IMR-90 (cell line): ENCODE results near the gene HBM. TPM values are rescaled to one million over a fixed set of nuclear protein-coding genes. Genes with fewer than 3 reads are reported as not detected.

Source experiments
- ATAC-seq: fragments of 200-7000 bp; cut with Tn5 transposase; 2 replicates; pipeline ENCODE4 v1.9.1; 2020; ENCODE audit warnings: low read depth, mild to moderate bottlenecking, moderate library complexity
- BruUV-seq: library from RNA; stranded (reverse); fragments of 400-500 nt; replicated peaks from 2 replicates; lab custom pipeline; 2021; lab: Mats Ljungman, UMichigan
- CTCF ChIA-PET: fragments of 300-600 bp; formaldehyde crosslinking; extraction: SDS; loops from one replicate; lab custom pipeline; 2021; ENCODE audit warnings: antibody characterized with exemption; lab: Yijun Ruan, JAX
- POLR2A ChIA-PET: fragments of 300-600 bp; sonication (Branson Sonifier 250); formaldehyde crosslinking; loops from one replicate; lab custom pipeline; 2022; ENCODE audit warnings: antibody characterized with exemption; ENCODE audit not compliant: unreplicated experiment; lab: Charles Lee
- DNase-seq: peaks from one replicate; pipeline ENCODE4 v3.0.0; 2013
- H2AFZ ChIP-seq: replicated peaks from 2 replicates; pipeline ENCODE3; 2013; ENCODE audit warnings: low read length, mild to moderate bottlenecking; ENCODE audit not compliant: poor library complexity
- H2AK5ac ChIP-seq: 2 replicates; pipeline ENCODE4 v1.6.1; 2013; ENCODE audit warnings: low read depth, low read length, inconsistent platforms
- H2AK9ac ChIP-seq: replicated peaks from 2 replicates; pipeline ENCODE3; 2013; ENCODE audit warnings: mild to moderate bottlenecking, low read depth, low read length, moderate library complexity; ENCODE audit not compliant: poor library complexity
- H2BK120ac ChIP-seq: 2 replicates; pipeline ENCODE4 v1.6.1; 2013; ENCODE audit warnings: low read depth, low read length, inconsistent platforms
- H2BK15ac ChIP-seq: 3 replicates; pipeline ENCODE4 v1.6.1; 2013; ENCODE audit warnings: low read depth, low read length, inconsistent platforms
- H2BK20ac ChIP-seq: 2 replicates; pipeline ENCODE4 v1.6.1; 2013; ENCODE audit warnings: low read depth, mild to moderate bottlenecking, inconsistent platforms, low read length, moderate library complexity
- H2BK5ac ChIP-seq: 2 replicates; pipeline ENCODE4 v1.6.1; 2013; ENCODE audit warnings: mild to moderate bottlenecking, low read depth, low read length, inconsistent platforms; ENCODE audit not compliant: poor library complexity, severe bottlenecking
- H3K14ac ChIP-seq: replicated peaks from 2 replicates; pipeline ENCODE4 v1.6.1; 2013; ENCODE audit warnings: low read depth, low read length, inconsistent platforms
- H3K18ac ChIP-seq: 2 replicates; pipeline ENCODE4 v1.6.1; 2013; ENCODE audit warnings: low read depth, low read length, control low read depth
- H3K23ac ChIP-seq: 2 replicates; pipeline ENCODE4 v1.6.1; 2013; ENCODE audit warnings: low read depth, low read length, inconsistent platforms
- H3K27ac ChIP-seq: 2 replicates; pipeline ENCODE4 v1.5.1; 2013; ENCODE audit warnings: mild to moderate bottlenecking, control low read depth, low read length; ENCODE audit not compliant: insufficient read depth
- H3K27me3 ChIP-seq: 2 replicates; pipeline ENCODE4 v1.6.1; 2013; ENCODE audit warnings: low read length; ENCODE audit not compliant: control insufficient read depth, insufficient read depth
- H3K36me3 ChIP-seq: 2 replicates; pipeline ENCODE4 v1.6.1; 2013; ENCODE audit warnings: low read length, mixed read lengths; ENCODE audit not compliant: control insufficient read depth, insufficient read depth
- H3K4ac ChIP-seq: 2 replicates; pipeline ENCODE4 v1.6.1; 2013; ENCODE audit warnings: low read depth, low read length, inconsistent platforms
- H3K4me1 ChIP-seq: 2 replicates; pipeline ENCODE4 v1.6.1; 2013; ENCODE audit warnings: low read length, mixed read lengths; ENCODE audit not compliant: control insufficient read depth, insufficient read depth
- H3K4me2 ChIP-seq: 2 replicates; pipeline ENCODE4 v1.6.1; 2013; ENCODE audit warnings: low read depth, mild to moderate bottlenecking, control low read depth, low read length, moderate library complexity
- H3K4me3 ChIP-seq: 2 replicates; pipeline ENCODE4 v1.5.1; 2013; ENCODE audit warnings: low read depth, mild to moderate bottlenecking, control low read depth, low read length, moderate library complexity; ENCODE audit not compliant: insufficient read depth
- H3K56ac ChIP-seq: 2 replicates; pipeline ENCODE4 v1.6.1; 2013; ENCODE audit warnings: low read length, inconsistent platforms; ENCODE audit not compliant: insufficient read depth; ENCODE audit errors: extremely low read depth
- H3K79me1 ChIP-seq, 2 experiments: 2 replicates each; pipeline ENCODE4 v1.6.1; 2013; ENCODE audit warnings: low read length in 2 of 2, inconsistent platforms in 1 of 2, low read depth in 1 of 2
- H3K9ac ChIP-seq: 2 replicates; pipeline ENCODE4 v1.6.1; 2013; ENCODE audit warnings: low read depth, low read length, control low read depth
- H3K9me1 ChIP-seq: 2 replicates; pipeline ENCODE4 v1.6.1; 2013; ENCODE audit warnings: low read length, inconsistent platforms; ENCODE audit not compliant: insufficient read depth
- H3K9me3 ChIP-seq: 2 replicates; pipeline ENCODE4 v1.6.1; 2013; ENCODE audit warnings: low read length; ENCODE audit not compliant: control insufficient read depth, insufficient read depth
- H4K20me1 ChIP-seq: 2 replicates; pipeline ENCODE4 v1.6.1; 2013; ENCODE audit warnings: low read length, inconsistent platforms; ENCODE audit not compliant: insufficient read depth
- H4K5ac ChIP-seq: 2 replicates; pipeline ENCODE4 v1.6.1; 2013; ENCODE audit warnings: mild to moderate bottlenecking, low read depth, low read length, control low read depth
- H4K8ac ChIP-seq, 2 experiments: 2 replicates each; pipeline ENCODE4 v1.6.1; 2013; ENCODE audit warnings: low read depth in 2 of 2, low read length in 2 of 2, control low read depth in 1 of 2, inconsistent platforms in 1 of 2
- H4K91ac ChIP-seq: 2 replicates; pipeline ENCODE4 v1.6.1; 2013; ENCODE audit warnings: low read depth, low read length, inconsistent platforms; ENCODE audit not compliant: insufficient read depth
- BHLHE40 ChIP-seq: fragments of 150-350 bp; IDR thresholded peaks from 2 replicates; pipeline ENCODE4 v1.6.1; 2016; ENCODE audit warnings: mild to moderate bottlenecking, low read depth, low read length
- CEBPB ChIP-seq: IDR thresholded peaks from 2 replicates; pipeline ENCODE4 v1.6.1; 2012; ENCODE audit warnings: low read depth, low read length, improper control_type of control experiment
- CHD1 ChIP-seq: IDR thresholded peaks from 2 replicates; pipeline ENCODE4 v1.6.1; 2012; ENCODE audit warnings: low read depth, low read length, improper control_type of control experiment
- FOS ChIP-seq: fragments of 150-350 bp; IDR thresholded peaks from 2 replicates; pipeline ENCODE4 v1.6.1; 2016; ENCODE audit warnings: low read depth, low read length
- MAZ ChIP-seq: IDR thresholded peaks from 2 replicates; pipeline ENCODE4 v1.6.1; 2012; ENCODE audit warnings: low read depth, mild to moderate bottlenecking, low read length, improper control_type of control experiment, moderate library complexity, borderline replicate concordance
- MXI1 ChIP-seq: IDR thresholded peaks from 2 replicates; pipeline ENCODE4 v1.6.1; 2012; ENCODE audit warnings: low read depth, mild to moderate bottlenecking, low read length, moderate library complexity, borderline replicate concordance
- NFE2L2 ChIP-seq: fragments of 150-350 bp; IDR thresholded peaks from 2 replicates; pipeline ENCODE4 v1.6.1; 2016; ENCODE audit warnings: low read depth, mild to moderate bottlenecking, low read length
- RAD21 ChIP-seq: IDR thresholded peaks from 2 replicates; pipeline ENCODE4 v1.6.1; 2012; ENCODE audit warnings: low read length, improper control_type of control experiment
- RFX5 ChIP-seq: IDR thresholded peaks from 2 replicates; pipeline ENCODE4 v1.8.0; 2012; ENCODE audit warnings: low read depth, mild to moderate bottlenecking, low read length, moderate library complexity
- WGBS, 2 experiments: methylation state at CpG; one replicate each; pipeline versions ENCODE4 v1.1.5 to v1.1.7; 2013; ENCODE audit warnings: missing lambda C conversion rate in 2 of 2; ENCODE audit not compliant: insufficient read length in 1 of 2; ENCODE audit errors: extremely low coverage in 2 of 2; 5-methylcytosine and 5-hydroxymethylcytosine counted together
- dilution Hi-C: fragments of 300-500 bp; cut with HindIII; formaldehyde crosslinking; loops from one replicate; pipeline ENCODE4 v1.14.3; 2018; ENCODE audit warnings: low sequenced_read_pairs; ENCODE audit not compliant: unreplicated experiment
- in situ Hi-C: fragments of 300-500 bp; cut with MboI; formaldehyde crosslinking; loops from 3 replicates; pipeline ENCODE4 v1.14.3; 2019; ENCODE audit warnings: low sequenced_read_pairs, inconsistent platforms, mixed read lengths
- intact Hi-C: fragments of 100-400 bp; cut with micrococcal nuclease; formaldehyde crosslinking; loops from 2 replicates; pipeline ENCODE4 v1.10.0; 2022
- polyA plus RNA-seq, 3 experiments: library from polyadenylated mRNA; depleted of rRNA; stranded (reverse); fragments of >200 nt; gene quantifications; 2 replicates each; pipeline ENCODE4 v1.2.3, GENCODE V29; 2012; ENCODE audit warnings: low replicate concordance in 1 of 3
- total RNA-seq: library from RNA; depleted of rRNA; stranded (reverse); fragments of >200 nt; gene quantifications from 2 replicates; pipeline ENCODE4 v1.2.3, GENCODE V29; 2012
- TF ChIP-seq, protein P1 (sequence below): fragments of 150-350 bp; IDR thresholded peaks from 2 replicates; pipeline ENCODE4 v1.6.1; 2017; ENCODE audit warnings: mild to moderate bottlenecking, antibody characterized with exemption, low read length, low read depth

Gene HBM
- total and polyA plus RNA-seq, 2 of the 4 experiments (the other 2 are of a cell fraction), result not detected

DNA sequence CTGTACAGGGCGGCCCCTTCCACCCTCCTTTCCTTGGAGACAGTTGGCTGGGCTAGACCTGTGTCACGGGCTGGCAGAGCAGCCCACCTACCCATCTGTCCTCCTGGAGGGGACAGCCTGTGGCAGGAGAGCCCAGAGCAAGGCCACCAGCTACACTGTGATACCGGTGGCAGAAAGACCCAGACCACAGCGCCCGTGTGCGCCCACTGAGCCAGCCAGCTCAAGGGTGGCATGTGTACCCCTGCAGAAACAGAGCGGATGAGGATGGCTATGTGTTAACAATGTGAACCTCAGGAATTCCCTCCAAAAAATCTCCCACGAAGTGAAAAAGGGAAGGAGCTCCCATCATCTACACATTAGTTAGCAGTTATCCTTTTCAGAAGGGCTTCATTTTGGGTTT is 21.6 kb downstream of the HBM start:
- Histone ChIP-seq H3K9me1 (no peaks in the 10 kb centered on the region; the same call in 1 of the 2 replicates), H4K5ac (no peak overlapping the region), H3K9me3 (no peaks in the 10 kb centered on the region), H2BK120ac (no peak overlapping the region), H3K36me3 (peaks cover 54% of the 10 kb centered on the region), H3K9ac (no peak overlapping the region), H4K91ac (no peak overlapping the region), H3K4me3 (no peak overlapping the region), H3K4me1 (no peaks in the 10 kb centered on the region), H3K4me2 (no peak overlapping the region), H2AK5ac (no peak overlapping the region), H3K79me1 (peaks cover 4 to 27% of the 10 kb centered on the region in 2 experiments), H3K23ac (no peak overlapping the region), H2BK5ac (no peak overlapping the region), H3K56ac (no peak overlapping the region), H4K20me1 (peaks cover 19% of the 10 kb centered on the region), H2AK9ac (no peak overlapping the region), H3K14ac (no peak overlapping the region), H3K18ac (no peak overlapping the region), H3K27me3 (no peaks in the 10 kb centered on the region), H2BK15ac (no peak overlapping the region), H3K4ac (no peak overlapping the region), H4K8ac (no peak overlapping the region), H2BK20ac (no peak overlapping the region), H2AFZ (no peak overlapping the region), H3K27ac (no peak overlapping the region)
- intact Hi-C loops (no loop called here), in situ Hi-C loops (no loop called here), dilution Hi-C loops (no loop called here)
- ChIA-PET CTCF (no interaction called here), POLR2A (no interaction called here)
- ATAC-seq (no peak), DNase-seq (no peak)
- WGBS, 2 experiments, result 100% methylated on average over 1 of the region's 8 CpGs; no CpG with 5 or more reads in 1 of the 2 experiments
- no TSS peak for BruUV-seq
- TF ChIP-seq, protein P1, sequence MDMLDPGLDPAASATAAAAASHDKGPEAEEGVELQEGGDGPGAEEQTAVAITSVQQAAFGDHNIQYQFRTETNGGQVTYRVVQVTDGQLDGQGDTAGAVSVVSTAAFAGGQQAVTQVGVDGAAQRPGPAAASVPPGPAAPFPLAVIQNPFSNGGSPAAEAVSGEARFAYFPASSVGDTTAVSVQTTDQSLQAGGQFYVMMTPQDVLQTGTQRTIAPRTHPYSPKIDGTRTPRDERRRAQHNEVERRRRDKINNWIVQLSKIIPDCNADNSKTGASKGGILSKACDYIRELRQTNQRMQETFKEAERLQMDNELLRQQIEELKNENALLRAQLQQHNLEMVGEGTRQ, result no peak
- no peak for TF ChIP-seq RFX5
- TF ChIP-seq CHD1, result no peak
- TF ChIP-seq NFE2L2, result no peak
- no peak for TF ChIP-seq CEBPB
- TF ChIP-seq MAZ, result no peak
- TF ChIP-seq BHLHE40, result no peak
- no peak for TF ChIP-seq MXI1
- TF ChIP-seq RAD21, result no peak
- no peak for TF ChIP-seq FOS
